ENCODE measurements around the gene DLEC1. TPM values are rescaled to one million over a fixed set of nuclear protein-coding genes. Genes with fewer than 3 reads are reported as not detected.
A peak's percentile ranks its signal among the peaks of the same experiment; 100 is the strongest.
"Not testable (repeated sequence)": the region's sequence is repeated elsewhere in the genome, so short reads cannot be mapped to it uniquely, and the experiment has no call there.

Gene DLEC1
- total RNA-seq, 4 donors from 2014 or later, result 0.44 to 1.7 (median 1.5) TPM

DNA sequence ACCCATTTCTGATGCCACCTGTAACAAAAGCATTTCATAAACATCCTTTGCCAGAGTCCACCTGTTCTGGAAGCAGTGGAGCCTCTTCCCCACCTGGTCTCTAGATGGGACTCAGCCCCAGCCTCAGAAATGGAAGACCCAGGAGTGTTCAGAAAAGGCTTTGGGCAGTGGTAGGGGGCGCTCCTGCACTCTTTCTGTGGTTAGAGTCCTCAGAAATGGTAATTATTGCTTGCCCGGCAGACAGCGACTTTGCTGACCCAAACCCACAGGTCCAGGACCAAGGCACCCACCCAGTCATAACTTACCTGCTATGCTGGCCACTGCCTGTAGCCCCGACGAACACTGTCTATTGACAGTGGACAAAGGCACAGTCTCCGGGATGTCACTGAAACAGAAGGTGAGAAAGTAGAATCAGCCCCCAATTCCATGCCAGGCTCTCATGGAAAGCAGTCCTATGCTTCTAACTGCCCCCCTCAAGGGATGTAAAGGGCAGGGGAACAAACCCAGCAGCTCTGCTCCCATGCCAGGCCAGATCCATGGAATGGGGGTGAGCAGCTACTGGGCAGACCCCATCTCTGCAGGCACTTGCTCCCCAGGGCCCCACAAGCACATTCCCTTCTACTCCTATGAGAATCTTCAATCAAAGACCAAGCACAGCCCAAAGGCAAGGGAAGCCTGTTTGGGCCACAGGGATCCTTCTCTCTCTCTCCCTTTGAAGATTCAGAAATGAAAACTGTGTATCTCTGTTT lies 92.8 kb downstream of the DLEC1 start:
- peak in 1 of 2 donors; percentile 20 for DNase-seq
- intact Hi-C loops (cut with DNase I), result loop anchor here (10.0 kb wide), 1 partner anchor 213 kb away; the partner anchor contains the start of gene XYLB

GRCh38 chr3:38133209-38133556 lies 94.2 kb downstream of the DLEC1 start:
- Histone ChIP-seq H3K4me1 (peaks cover 33 to 40% of the 10 kb centered on the region in 2 donors), H3K27me3 (no peaks in the 10 kb centered on the region), H3K9me3 (no peaks in the 10 kb centered on the region), H3K36me3 (peaks cover 21 to 40% of the 10 kb centered on the region in 2 donors), H3K27ac (peak overlapping the region; percentile 33 to 71 (median 65)), H3K4me3 (replicated peaks in 1 of 3) (no peak overlapping the region)
- intact Hi-C loops (cut with DNase I), result loop anchor here (10.0 kb wide), 1 partner anchor 212 kb away; the partner anchor contains the start of gene XYLB
- DNase-seq, result no peak
- WGBS, 2 donors, result 79 to 94% methylated on average over 3 of the region's 3 CpGs
- no peak for TF ChIP-seq CTCF (IDR thresholded peaks at IDR 0.05)
- TF ChIP-seq POLR2A (IDR thresholded peaks at IDR 0.05), result no peak

More for the DNA sequence above, 92.8 kb downstream of the DLEC1 start:
- H3K36me3 ChIP-seq, result peaks cover 25 to 52% of the 10 kb centered on the region in 2 donors
- peaks cover 27 to 40% of the 10 kb centered on the region in 2 donors for H3K4me1 ChIP-seq
- H3K9me3 ChIP-seq, result no peaks in the 10 kb centered on the region
- TF ChIP-seq CTCF (IDR thresholded peaks at IDR 0.05) (peak in 1 of 6 experiments; percentile 8), POLR2A (IDR thresholded peaks at IDR 0.05) (no peak)
- H3K27ac ChIP-seq, result no peak overlapping the region
- WGBS, 2 donors, result 86 to 89% methylated on average over 4 to 5 of the region's 6 CpGs
- H3K4me3 ChIP-seq (replicated peaks in 1 of 3), result no peak overlapping the region
- no peaks in the 10 kb centered on the region for H3K27me3 ChIP-seq

DNA sequence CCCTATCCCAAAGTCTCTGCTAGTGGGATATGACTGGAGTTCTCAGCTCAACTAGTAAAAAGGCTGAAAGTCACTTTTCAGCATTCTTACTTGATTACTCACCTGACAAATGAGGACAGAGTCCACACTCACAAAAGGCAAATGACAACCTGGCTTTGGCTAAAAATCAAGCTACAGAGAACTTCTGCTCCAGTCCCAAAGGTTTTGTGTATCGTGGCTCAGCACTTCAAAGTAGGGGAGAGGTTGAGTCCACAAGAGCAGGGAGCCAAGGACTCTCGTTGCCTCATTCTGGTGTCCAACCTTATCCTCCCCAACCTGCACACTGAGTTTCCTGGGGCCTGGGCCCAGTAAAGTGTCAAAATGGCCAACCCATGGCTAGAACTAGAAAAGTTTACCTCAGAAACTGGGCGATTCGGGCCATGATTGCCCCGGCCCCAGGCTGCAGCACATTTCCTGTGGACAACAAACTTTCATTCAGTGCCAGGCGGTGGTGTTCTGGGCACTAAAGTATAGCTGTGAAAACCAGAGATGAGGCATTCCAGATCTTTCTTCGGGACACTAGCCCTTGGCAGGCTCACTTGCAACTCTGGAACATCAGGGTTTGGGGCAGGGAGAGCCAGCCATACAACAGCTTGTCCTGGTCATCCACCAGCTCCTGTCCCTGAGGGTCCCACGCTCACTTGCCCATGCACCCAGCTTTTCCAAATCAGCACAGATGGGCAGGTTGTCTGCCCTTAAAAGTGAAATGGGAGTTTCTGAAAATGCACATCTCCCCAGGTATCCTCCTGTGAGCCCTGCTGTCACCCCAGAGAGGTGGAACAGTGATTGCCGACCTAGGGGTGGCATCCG lies 94.8 kb downstream of the DLEC1 start:
- no peaks in the 10 kb centered on the region for H3K9me3 ChIP-seq
- WGBS, 2 donors, result 78 to 84% methylated on average over 9 of the region's 10 CpGs
- peaks cover 35 to 41% of the 10 kb centered on the region in 2 donors for H3K4me1 ChIP-seq
- DNase-seq, result peak; percentile 52 to 62
- intact Hi-C loops (cut with DNase I), result loop anchor here (10.0 kb wide), 1 partner anchor 211 kb away; the partner anchor contains the start of gene XYLB
- H3K27ac ChIP-seq, result peak overlapping the region in 2 of 3 donors; percentile 65 to 71
- peaks cover 20 to 34% of the 10 kb centered on the region in 2 donors for H3K36me3 ChIP-seq
- H3K27me3 ChIP-seq, result no peaks in the 10 kb centered on the region
- TF ChIP-seq CTCF (IDR thresholded peaks at IDR 0.05) (no peak), POLR2A (IDR thresholded peaks at IDR 0.05) (peak in 1 of 2 donors; percentile 23)
- H3K4me3 ChIP-seq (replicated peaks in 1 of 3), result no peak overlapping the region

GRCh38 chr3:38134517-38135143 lies 95.6 kb downstream of the DLEC1 start:
- H3K4me3 ChIP-seq (replicated peaks in 1 of 3); DNase-seq; H3K27me3 ChIP-seq; H3K9me3 ChIP-seq: not testable (repeated sequence)
- WGBS, 2 donors, result 91 to 94% methylated on average over 10 of the region's 10 CpGs
- peaks cover 14 to 27% of the 10 kb centered on the region in 2 donors for H3K36me3 ChIP-seq
- peak overlapping the region in 2 of 3 donors; percentile 51 to 71 for H3K27ac ChIP-seq
- peaks cover 42 to 46% of the 10 kb centered on the region in 2 donors for H3K4me1 ChIP-seq
- intact Hi-C loops (cut with DNase I), result loop anchor here (10.0 kb wide), 1 partner anchor 210 kb away; the partner anchor contains the start of gene XYLB

DNA sequence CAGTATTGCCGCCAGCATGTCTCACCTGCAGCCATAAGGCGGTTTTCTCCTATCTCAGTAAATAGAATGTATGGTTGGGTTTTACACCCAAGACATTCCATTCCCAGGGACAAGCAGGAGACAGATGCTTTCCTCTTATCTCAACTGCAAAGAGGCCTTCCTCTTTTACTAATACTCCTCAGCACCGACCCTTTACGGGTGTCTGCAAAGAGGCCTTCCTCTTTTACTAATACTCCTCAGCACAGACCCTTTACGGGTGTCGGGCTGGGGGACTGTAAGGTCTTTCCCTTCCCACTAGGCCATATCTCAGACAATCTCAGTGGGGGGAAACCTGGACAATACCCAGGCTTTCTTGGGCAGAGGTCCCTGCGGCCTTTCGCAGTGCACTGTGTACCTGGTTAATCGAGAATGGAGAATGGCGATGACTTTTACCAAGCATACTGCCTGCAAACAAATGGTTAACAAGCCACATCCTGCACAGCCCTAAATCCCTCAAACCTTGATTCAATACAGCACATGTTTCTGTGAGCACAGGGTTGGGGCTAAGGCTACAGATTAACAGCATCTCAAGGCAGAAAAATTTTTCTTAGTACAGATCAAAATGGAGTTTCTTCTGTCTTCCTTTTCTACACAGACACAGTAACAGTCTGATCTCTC lies 96.7 kb downstream of the DLEC1 start:
- Histone ChIP-seq H3K36me3 (peaks cover 5 to 16% of the 10 kb centered on the region in 2 donors), H3K4me3 (replicated peaks in 1 of 3) (peak overlapping the region in 2 of 3 donors; percentile 87 to 92), H3K27ac (peak overlapping the region in 1 of 3 donors; percentile 80), H3K4me1 (peaks cover 43 to 51% of the 10 kb centered on the region in 2 donors)
- intact Hi-C loops (cut with DNase I), result loop anchor here (10.0 kb wide), 1 partner anchor 209 kb away; the partner anchor contains the start of gene XYLB
- not testable (repeated sequence) for H3K27me3 ChIP-seq, H3K9me3 ChIP-seq, DNase-seq
- 68 to 70% methylated on average over 10 of the region's 10 CpGs for WGBS, 2 donors
